HCT116 (cell line): ENCODE measurements around the gene AKAP8. TPM values are rescaled to one million over a fixed set of nuclear protein-coding genes. Genes with fewer than 3 reads are reported as not detected.

Experiments
- ATAC-seq: fragments of 200-7000 bp; cut with Tn5 transposase; 2 replicates; pipeline ENCODE4 v1.9.1; 2020; ENCODE audit warnings: mild to moderate bottlenecking, moderate library complexity
- BruUV-seq: library from RNA; stranded (reverse); fragments of 400-500 nt; replicated peaks from 2 replicates; lab custom pipeline; 2021; lab: Mats Ljungman, UMichigan
- CTCF ChIA-PET: fragments of 300-600 bp; sonication (Branson Sonifier 250); formaldehyde crosslinking; loops from one replicate; lab custom pipeline; 2021; ENCODE audit warnings: antibody characterized with exemption; lab: Charles Lee
- POLR2A ChIA-PET: fragments of 300-600, 350-600 bp; sonication (Branson Sonifier 250); formaldehyde crosslinking; loops from one replicate; lab custom pipeline; 2021; ENCODE audit warnings: antibody characterized with exemption; lab: Charles Lee
- RAD21 ChIA-PET, 2 experiments: fragments of 300-600 bp; sonication (Branson Sonifier 250); formaldehyde crosslinking; loops; one replicate each; lab custom pipeline; 2023; ENCODE audit warnings: low total read pairs in 2 of 2; ENCODE audit not compliant: uncharacterized antibody in 2 of 2, unreplicated experiment in 2 of 2, low non-redundant PET in 1 of 2; lab: Charles Lee
- DNase-seq: peaks from one replicate; pipeline ENCODE4 v3.0.0-alpha.2; 2010; ENCODE audit warnings: low read depth, low spot score
- H2AFZ ChIP-seq: fragments of 200-600 bp; shearing (Covaris generic), sonication (generic); 2 replicates; pipeline ENCODE4 v1.6.1; 2017; ENCODE audit warnings: low read depth, mixed run types, mixed read lengths, antibody characterized with exemption, low read length; ENCODE audit not compliant: poor library complexity, severe bottlenecking
- H3K27ac ChIP-seq: 2 replicates; pipeline ENCODE4 v1.5.1; 2012; ENCODE audit warnings: low read depth, low read length
- H3K27me3 ChIP-seq: fragments of 200-600 bp; sonication (generic); 2 replicates; pipeline ENCODE4 v1.6.1; 2016; ENCODE audit warnings: mixed run types, low read length, mixed read lengths; ENCODE audit not compliant: insufficient read depth
- H3K36me3 ChIP-seq, 2 experiments: fragments of 200-500 bp in 1 of 2; fragments of 200-600 bp in 1 of 2; sonication (Bioruptor generic) in 1 of 2; sonication (generic) in 1 of 2; 2 replicates each; pipeline versions ENCODE4 v1.5.1 to v1.6.1; 2014 to 2016; ENCODE audit warnings: low read length in 2 of 2, inconsistent platforms in 1 of 2, mixed read lengths in 1 of 2, mixed run types in 1 of 2; ENCODE audit not compliant: insufficient read depth in 2 of 2, control insufficient read depth in 1 of 2
- H3K4me1 ChIP-seq, 2 experiments: fragments of 200-600 bp in 1 of 2; sonication (generic) in 1 of 2; 2 replicates each; pipeline versions ENCODE4 v1.5.1 to v1.6.1; 2012 to 2017; ENCODE audit warnings: low read length in 2 of 2, inconsistent platforms in 1 of 2, mild to moderate bottlenecking in 1 of 2, mixed read lengths in 1 of 2, mixed run types in 1 of 2, moderate library complexity in 1 of 2; ENCODE audit not compliant: insufficient read depth in 2 of 2, control insufficient read depth in 1 of 2
- H3K4me2 ChIP-seq: fragments of 200-600 bp; sonication (generic); 2 replicates; pipeline ENCODE4 v1.6.1; 2017; ENCODE audit warnings: mixed run types, low read length, mixed read lengths
- H3K4me3 ChIP-seq, 2 experiments: fragments of 200-600 bp in 1 of 2; sonication (generic) in 1 of 2; replicated peaks in 1 of 2; 2 replicates each; pipeline ENCODE4 v1.5.1; 2011 to 2016; ENCODE audit warnings: low read length in 2 of 2, control low read depth in 1 of 2, low read depth in 1 of 2, mild to moderate bottlenecking in 1 of 2, mixed read lengths in 1 of 2, mixed run types in 1 of 2
- H3K79me2 ChIP-seq: fragments of 200-600 bp; sonication (generic); 2 replicates; pipeline ENCODE4 v1.6.1; 2017; ENCODE audit warnings: mild to moderate bottlenecking, mixed run types, low read length, moderate library complexity, mixed read lengths; ENCODE audit not compliant: insufficient read depth
- H3K9ac ChIP-seq: fragments of 200-600 bp; sonication (generic); 2 replicates; pipeline ENCODE4 v1.6.1; 2016; ENCODE audit warnings: low read length, mixed read lengths
- H3K9me2 ChIP-seq: fragments of 200-600 bp; sonication (generic), shearing (Covaris generic); 2 replicates; pipeline ENCODE4 v1.6.1; 2017; ENCODE audit warnings: mixed run types, mild to moderate bottlenecking, moderate library complexity; ENCODE audit not compliant: insufficient read depth
- H3K9me3 ChIP-seq, 2 experiments: fragments of 200-500 bp in 1 of 2; fragments of 200-600 bp in 1 of 2; sonication (Bioruptor generic) in 1 of 2; sonication (generic) in 1 of 2; 2 replicates each; pipeline ENCODE4 v1.6.1; 2014 to 2017; ENCODE audit warnings: low read length in 2 of 2, mixed read lengths in 2 of 2, inconsistent platforms in 1 of 2, low read depth in 1 of 2, mild to moderate bottlenecking in 1 of 2, mixed run types in 1 of 2, moderate library complexity in 1 of 2; ENCODE audit not compliant: control insufficient read depth in 1 of 2, insufficient read depth in 1 of 2
- H4K20me1 ChIP-seq: fragments of 200-600 bp; sonication (generic), shearing (Covaris generic); 2 replicates; pipeline ENCODE4 v1.6.1; 2017; ENCODE audit warnings: mixed run types, mild to moderate bottlenecking, moderate library complexity; ENCODE audit not compliant: insufficient read depth
- CTCF ChIP-seq, 3 experiments: fragments of 200-600 bp in 1 of 3; sonication (generic) in 1 of 3; IDR thresholded peaks in 2 of 3; conservative IDR thresholded peaks in 1 of 3; 2 replicates each; pipeline ENCODE4 v1.5.1; 2012 to 2017; ENCODE audit warnings: low read depth in 2 of 3, low read length in 2 of 3, antibody characterized with exemption in 1 of 3, borderline replicate concordance in 1 of 3, control low read depth in 1 of 3, mild to moderate bottlenecking in 1 of 3, mixed read lengths in 1 of 3, mixed run types in 1 of 3, moderate library complexity in 1 of 3; ENCODE audit not compliant: insufficient read depth in 1 of 3
- EGR1 ChIP-seq: IDR thresholded peaks from 2 replicates; pipeline ENCODE4 v1.6.1; 2012; ENCODE audit warnings: low read depth
- MAX ChIP-seq: IDR thresholded peaks from 2 replicates; pipeline ENCODE4 v1.6.1; 2012
- POLR2A ChIP-seq: IDR thresholded peaks from 2 replicates; pipeline ENCODE4 v1.7.0; 2011; ENCODE audit warnings: borderline replicate concordance; ENCODE audit not compliant: insufficient read depth, insufficient read length; ENCODE audit errors: extremely low read depth
- REST ChIP-seq: IDR thresholded peaks from 2 replicates; pipeline ENCODE4 v1.6.1; 2012; ENCODE audit warnings: low read depth
- TCF7L2 ChIP-seq: IDR thresholded peaks from 2 replicates; pipeline ENCODE4 v1.7.0; 2011; ENCODE audit warnings: borderline replicate concordance, inconsistent platforms; ENCODE audit not compliant: insufficient read depth, insufficient read length; ENCODE audit errors: extremely low read depth
- YY1 ChIP-seq: IDR thresholded peaks from 2 replicates; pipeline ENCODE4 v1.6.1; 2011; ENCODE audit warnings: low read length, low read depth, moderate library complexity, mild to moderate bottlenecking; ENCODE audit not compliant: insufficient replicate concordance; ENCODE audit errors: extremely low read depth
- intact Hi-C: fragments of 100-400 bp; cut with micrococcal nuclease; formaldehyde crosslinking; loops from 2 replicates; pipeline ENCODE4 v1.10.0; 2022
- total RNA-seq: library from RNA; stranded (reverse); gene quantifications from one replicate; pipeline ENCODE4 v1.2.1, GENCODE V29; 2021; ENCODE audit not compliant: unreplicated experiment

AKAP8 gene
- total RNA-seq, 1 experiment from 2014 or later: 50.6 TPM

GRCh38 chr19:15404097-15404779 lies 24.7 kb upstream of the AKAP8 start (continued):
- TF ChIP-seq REST (no peak), YY1 (no peak), MAX (no peak), CTCF (IDR thresholded peaks at IDR 0.05 in 2 of 3, conservative IDR thresholded peaks at IDR 0.05 in 1 of 3; ENCODE audit: borderline replicate concordance in 1 of 3, insufficient read depth in 1 of 3, low read depth in 2 of 3, low read length in 2 of 3) (no peak), EGR1 (no peak), TCF7L2 (no peak)

- Histone ChIP-seq H2AFZ (no peak overlapping the region), H3K9ac (no peak overlapping the region), H3K27me3 (no peaks in the 10 kb centered on the region), H4K20me1 (peaks cover 12% of the 10 kb centered on the region; the same call in 1 of the 2 replicates), H3K79me2 (peaks cover 79% of the 10 kb centered on the region), H3K36me3 (peaks cover 15 to 28% of the 10 kb centered on the region in 2 experiments; a peak in 3 of 4 replicates), H3K4me2 (no peak overlapping the region), H3K4me1 (no peaks in the 10 kb centered on the region), H3K9me3 (no peaks in the 10 kb centered on the region), H3K4me3 (no peak overlapping the region), H3K27ac (no peak overlapping the region), H3K9me2 (no peaks in the 10 kb centered on the region)
- intact Hi-C loops: no loop called here
- no TSS peak for BruUV-seq
- no peak for ATAC-seq
- RAD21 ChIA-PET: no interaction called here
- POLR2A ChIA-PET: no interaction called here
- CTCF ChIA-PET: no interaction called here
- TF ChIP-seq POLR2A (no peak), CTCF (IDR thresholded peaks at IDR 0.05 in 2 of 3, conservative IDR thresholded peaks at IDR 0.05 in 1 of 3; ENCODE audit: borderline replicate concordance in 1 of 3, insufficient read depth in 1 of 3, low read depth in 2 of 3, low read length in 2 of 3) (no peak)
- no peak for DNase-seq
Observed at GRCh38 chr19:15403151-15403531, 23.6 kb upstream of the AKAP8 start.
